NT2/D1 (cell line): Measurements from ENCODE around the gene BMP2K.
"Not testable (repeated sequence)": the region's sequence is repeated elsewhere in the genome, so short reads cannot be mapped to it uniquely, and the experiment has no call there.

Experiments used
- SUZ12 ChIP-seq: IDR thresholded peaks from 2 replicates; pipeline ENCODE4 v1.6.1; 2011; ENCODE audit not compliant: insufficient read length, insufficient read depth; ENCODE audit errors: extremely low read depth
- YY1 ChIP-seq: IDR thresholded peaks from 2 replicates; pipeline ENCODE4 v1.6.1; 2011; ENCODE audit not compliant: insufficient read length, insufficient read depth

DNA sequence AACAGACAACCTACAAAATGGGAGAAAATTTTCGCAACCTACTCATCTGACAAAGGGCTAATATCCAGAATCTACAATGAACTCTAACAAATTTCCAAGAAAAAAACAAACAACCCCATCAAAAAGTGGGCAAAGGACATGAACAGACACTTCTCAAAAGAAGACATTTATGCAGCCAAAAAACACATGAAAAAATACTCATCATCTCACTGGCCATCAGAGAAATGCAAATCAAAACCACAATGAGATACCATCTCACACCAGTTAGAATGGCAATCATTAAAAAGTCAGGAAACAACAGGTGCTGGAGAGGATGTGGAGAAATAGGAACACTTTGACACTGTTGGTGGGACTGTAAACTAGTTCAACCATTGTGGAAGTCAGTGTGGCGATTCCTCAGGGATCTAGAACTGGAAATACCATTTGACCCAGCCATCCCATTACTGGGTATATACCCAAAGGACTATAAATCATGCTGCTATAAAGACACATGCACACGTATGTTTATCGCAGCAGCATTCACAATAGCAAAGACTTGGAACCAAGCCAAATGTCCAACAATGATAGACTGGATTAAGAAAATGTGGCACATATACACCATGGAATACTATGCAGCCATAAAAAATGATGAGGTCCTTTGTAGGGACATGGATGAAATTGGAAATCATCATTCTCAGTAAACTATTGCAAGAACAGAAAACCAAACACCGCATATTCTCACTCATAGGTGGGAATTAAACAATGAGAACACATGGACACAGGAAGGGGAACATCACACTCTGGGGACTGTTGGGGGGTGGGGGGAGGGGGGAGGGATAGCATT lies 19.7 kb downstream of the BMP2K start:
- TF ChIP-seq SUZ12, YY1: not testable (repeated sequence)
